ENCODE measurements around the gene GGN.
A peak's percentile ranks its signal among the peaks of the same experiment; 100 is the strongest.

GGN gene

GRCh38 chr19:38429811-38430156 lies 42.0 kb upstream of the GGN start:
- no peak for TF ChIP-seq CTCF (IDR thresholded peaks at IDR 0.05; ENCODE audit: control extremely low read depth, extremely low read depth, low read depth, missing control alignments)
- CTCF ChIA-PET = interaction anchor here (1.4 kb wide), 1 partner anchor 204 kb away, joined by 4 read pairs; no protein-coding TSS in a partner anchor
- DNase-seq (ENCODE audit: extremely low spot score) = no peak
- POLR2A ChIA-PET = no interaction called here

- no peak for DNase-seq (ENCODE audit: extremely low spot score)
- TF ChIP-seq CTCF (IDR thresholded peaks at IDR 0.05; ENCODE audit: control extremely low read depth, extremely low read depth, low read depth, missing control alignments) = no peak
- ChIA-PET CTCF (interaction anchor here (5.8 kb wide), 1 partner anchor 26 kb away, joined by 29 read pairs; the partner anchor contains the start of gene FAM98C), POLR2A (no interaction called here)
Observed at GRCh38 chr19:38429055-38429810, 41.4 kb upstream of the GGN start.

GRCh38 chr19:38427035-38427677 lies 39.3 kb upstream of the GGN start:
- peak; percentile 66 for DNase-seq (ENCODE audit: extremely low spot score)
- ChIA-PET POLR2A (interaction anchor here (0.7 kb wide), 1 partner anchor 24 kb away, joined by 3 read pairs; the partner anchor contains the start of gene FAM98C), CTCF (interaction anchor here (5.8 kb wide), 1 partner anchor 24 kb away, joined by 29 read pairs; the partner anchor contains the start of gene FAM98C)

GRCh38 chr19:38425810-38426466 lies 38.1 kb upstream of the GGN start, which contains the start of gene RASGRP4:
RASGRP4 (minus strand) TSS chr19:38426219; CDS start chr19:38426091, 128 bp downstream.
- peak; percentile 53 for DNase-seq (ENCODE audit: extremely low spot score)
- ChIA-PET POLR2A (no interaction called here), CTCF (interaction anchor here (1.2 to 5.8 kb wide), 2 partner anchors 12 to 23 kb away, joined by 3 to 29 read pairs; partner anchors contain the start of gene FAM98C)
- TF ChIP-seq CTCF (IDR thresholded peaks at IDR 0.05; ENCODE audit: control extremely low read depth, extremely low read depth, low read depth, missing control alignments) = no peak

- POLR2A ChIA-PET = no interaction called here
- no peak for DNase-seq (ENCODE audit: extremely low spot score)
- TF ChIP-seq CTCF (IDR thresholded peaks at IDR 0.05; ENCODE audit: control extremely low read depth, extremely low read depth, low read depth, missing control alignments) = no peak
- CTCF ChIA-PET = interaction anchor here (1.2 to 5.8 kb wide), 2 partner anchors 12 to 22 kb away, joined by 3 to 29 read pairs; partner anchors contain the start of gene FAM98C
Observed at GRCh38 chr19:38425222-38425809, 37.5 kb upstream of the GGN start.

GRCh38 chr19:38424272-38424671 lies 36.4 kb upstream of the GGN start:
- ChIA-PET POLR2A (interaction anchor here (0.6 kb wide), 1 partner anchor 918 kb away, joined by 3 read pairs; the partner anchor contains the start of gene SAMD4B), CTCF (interaction anchor here (5.8 kb wide), 1 partner anchor 21 kb away, joined by 29 read pairs; the partner anchor contains the start of gene FAM98C)

More at GRCh38 chr19:38424272-38424671, 36.4 kb upstream of the GGN start:
- TF ChIP-seq CTCF (IDR thresholded peaks at IDR 0.05; ENCODE audit: control extremely low read depth, extremely low read depth, low read depth, missing control alignments) = no peak
- DNase-seq (ENCODE audit: extremely low spot score) = no peak

All from GM10248 (cell line).